Activated CD8-positive, alpha-beta T cell treated with anti-CD3 and anti-CD28 coated beads for 36 hours (primary cell): ENCODE data around the gene GNPDA1. TPM values are rescaled to one million over a fixed set of nuclear protein-coding genes. Genes with fewer than 3 reads are reported as not detected.
"Not testable (repeated sequence)": the region's sequence is repeated elsewhere in the genome, so short reads cannot be mapped to it uniquely, and the experiment has no call there.

Source experiments
- ATAC-seq: fragments of 200-7000 bp; cut with Tn5 transposase; one replicate; pipeline ENCODE4 v1.10.0; 2021; ENCODE audit warnings: mild to moderate bottlenecking, moderate library complexity
- CTCF ChIA-PET: fragments of 350-600 bp; sonication (Branson Sonifier 250); formaldehyde crosslinking; loops from one replicate; lab custom pipeline; 2021; ENCODE audit warnings: antibody characterized with exemption; lab: Charles Lee
- POLR2A ChIA-PET: fragments of 350-600 bp; sonication (Branson Sonifier 250); formaldehyde crosslinking; loops from one replicate; lab custom pipeline; 2021; ENCODE audit warnings: antibody characterized with exemption; lab: Charles Lee
- DNase-seq: peaks from one replicate; pipeline ENCODE4 v3.0.0-alpha.2; 2020
- H3K27ac Mint-ChIP-seq: one replicate; pipeline ENCODE4 v1.8.0; 2021; ENCODE audit warnings: mild to moderate bottlenecking, mixed read lengths
- H3K27me3 Mint-ChIP-seq: one replicate; pipeline ENCODE4 v1.8.0; 2021; ENCODE audit warnings: mixed read lengths
- H3K36me3 Mint-ChIP-seq: one replicate; pipeline ENCODE4 v1.8.0; 2021; ENCODE audit warnings: low read depth, mixed read lengths
- H3K4me1 Mint-ChIP-seq: one replicate; pipeline ENCODE4 v1.8.0; 2021; ENCODE audit warnings: low read depth, mixed read lengths
- H3K4me3 Mint-ChIP-seq: one replicate; pipeline ENCODE4 v1.8.0; 2021; ENCODE audit warnings: mild to moderate bottlenecking, moderate library complexity, mixed read lengths
- H3K9me3 Mint-ChIP-seq: one replicate; pipeline ENCODE4 v1.8.0; 2021; ENCODE audit warnings: mixed read lengths
- CTCF ChIP-seq: fragments of 200-600 bp; IDR thresholded peaks from one replicate; pipeline ENCODE4 v1.8.0; 2022; ENCODE audit warnings: antibody characterized with exemption, mild to moderate bottlenecking
- intact Hi-C: fragments of 100-400 bp; cut with micrococcal nuclease; formaldehyde crosslinking; loops from one replicate; pipeline ENCODE4 v1.10.0; 2022
- total RNA-seq, 2 experiments: library from RNA; stranded (reverse); gene quantifications; one replicate each; pipeline ENCODE4 v1.2.3, GENCODE V29; 2021

The GNPDA1 gene
- total RNA-seq, 2 experiments from 2014 or later: 82.4 to 88.3 TPM

GRCh38 chr5:142055301-142055700 is 42.5 kb upstream of the GNPDA1 start:
- H3K27me3 Mint-ChIP-seq: peaks cover 2% of the 10 kb centered on the region
- H3K36me3 Mint-ChIP-seq: no peaks in the 10 kb centered on the region
- H3K9me3 Mint-ChIP-seq: no peaks in the 10 kb centered on the region
- H3K4me3 Mint-ChIP-seq: no peak overlapping the region
- ATAC-seq: no peak
- no peak for DNase-seq
- no peak overlapping the region for H3K27ac Mint-ChIP-seq
- ChIA-PET CTCF (no interaction called here), POLR2A (no interaction called here)
- peaks cover 26% of the 10 kb centered on the region for H3K4me1 Mint-ChIP-seq
- no peak for TF ChIP-seq CTCF
- intact Hi-C loops: no loop called here

DNA sequence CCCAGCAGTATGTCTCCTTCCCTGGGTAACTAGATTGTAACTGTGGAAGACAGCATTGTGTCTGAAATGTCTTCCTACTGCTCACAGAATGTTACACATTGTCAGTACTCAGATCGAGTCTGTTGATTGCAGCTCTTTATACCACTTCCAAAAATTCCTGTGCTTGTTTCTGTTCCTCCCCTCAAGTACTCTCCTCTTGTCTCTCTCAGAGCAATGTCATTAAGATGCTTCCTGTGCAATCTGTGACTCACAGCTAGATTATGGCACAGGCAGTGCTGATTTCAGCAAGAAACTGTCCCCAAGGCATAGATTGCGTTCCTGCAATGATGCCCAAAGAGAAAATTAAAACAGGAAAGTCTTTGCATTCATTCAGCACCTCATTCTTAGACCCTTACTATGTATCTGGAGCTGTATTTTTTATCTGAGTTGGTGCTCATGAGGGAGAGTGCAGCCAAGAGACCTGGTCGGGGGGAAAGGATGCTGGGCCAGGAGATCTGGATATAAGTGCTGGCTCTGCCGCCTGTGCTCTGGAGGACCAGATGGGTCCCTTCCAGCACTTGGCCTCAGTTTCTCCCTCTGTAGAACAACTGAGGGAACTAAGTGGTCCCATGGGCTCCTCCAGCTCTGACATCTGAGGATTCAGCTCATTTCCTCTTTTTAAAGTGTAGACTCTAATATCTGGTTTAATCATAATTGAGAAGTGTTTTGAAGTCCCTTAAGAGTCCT is 40.8 kb upstream of the GNPDA1 start:
- POLR2A ChIA-PET: interaction anchor here (0.7 kb wide), 1 partner anchor 57 kb away, joined by 5 read pairs; no protein-coding TSS in a partner anchor
- Mint-ChIP-seq H3K9me3 (no peaks in the 10 kb centered on the region), H3K36me3 (no peaks in the 10 kb centered on the region), H3K4me1 (peaks cover 26% of the 10 kb centered on the region), H3K4me3 (no peak overlapping the region), H3K27me3 (peaks cover 2% of the 10 kb centered on the region), H3K27ac (peak overlapping the region; percentile 53)
- CTCF ChIA-PET: interaction anchor here (0.6 to 1.9 kb wide), 6 partner anchors 10 to 92 kb away, joined by 3 to 6 read pairs (median 3); no protein-coding TSS in a partner anchor
- ATAC-seq (peak; percentile 83), DNase-seq (no peak)
- intact Hi-C loops: no loop called here
- no peak for TF ChIP-seq CTCF

DNA sequence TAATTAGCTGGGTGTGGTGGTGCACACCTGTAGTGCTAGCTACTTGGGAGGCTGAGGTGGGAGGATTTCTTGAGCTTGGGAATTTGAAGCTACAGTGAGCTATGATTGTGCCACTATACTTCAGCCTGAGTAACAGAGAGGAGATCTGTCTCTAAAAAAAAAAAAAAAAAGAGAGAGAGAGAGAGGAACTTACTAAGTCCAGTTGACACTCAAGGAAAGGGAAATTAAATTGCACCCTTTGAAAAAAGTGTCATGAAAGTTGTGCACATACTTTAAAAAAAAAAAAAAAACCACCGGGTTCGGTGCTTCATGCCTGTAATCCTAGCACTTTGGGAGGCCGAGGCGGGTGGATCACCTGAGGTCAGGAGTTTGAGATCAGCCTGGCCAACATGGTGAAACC is 39.2 kb upstream of the GNPDA1 start:
- intact Hi-C loops, H3K9me3 Mint-ChIP-seq, POLR2A ChIA-PET, ATAC-seq, H3K27ac Mint-ChIP-seq, DNase-seq, H3K4me3 Mint-ChIP-seq, H3K27me3 Mint-ChIP-seq, H3K36me3 Mint-ChIP-seq: not testable (repeated sequence)
- CTCF ChIA-PET: interaction anchor here (0.6 kb wide), 1 partner anchor 91 kb away, joined by 3 read pairs; no protein-coding TSS in a partner anchor
- H3K4me1 Mint-ChIP-seq: peaks cover 16% of the 10 kb centered on the region

DNA sequence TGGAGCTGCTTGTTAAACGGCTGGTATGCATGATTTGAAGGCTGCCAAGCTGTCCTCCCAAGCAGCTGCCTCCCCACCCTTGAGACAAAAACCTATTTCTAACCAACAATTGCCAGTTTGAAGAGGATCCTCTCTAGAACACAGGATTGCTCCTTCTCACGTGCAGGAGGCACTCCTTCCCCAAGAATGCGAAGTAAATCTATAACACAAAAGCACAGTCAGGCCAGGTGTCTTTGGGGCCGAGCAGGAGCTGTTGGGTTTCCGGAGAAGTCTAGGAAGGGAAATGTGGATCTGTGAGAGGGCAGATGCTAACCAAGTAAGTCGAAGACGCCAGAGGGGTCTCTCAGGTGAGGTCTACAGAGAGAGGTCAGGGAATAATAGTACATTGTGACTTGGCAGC is 35.4 kb upstream of the GNPDA1 start:
- Mint-ChIP-seq H3K27me3 (no peaks in the 10 kb centered on the region), H3K27ac (no peak overlapping the region), H3K4me1 (peaks cover 4% of the 10 kb centered on the region), H3K36me3 (no peaks in the 10 kb centered on the region), H3K9me3 (no peaks in the 10 kb centered on the region), H3K4me3 (no peak overlapping the region)
- no peak for ATAC-seq
- no peak for TF ChIP-seq CTCF
- ChIA-PET CTCF (interaction anchor here (1.2 kb wide), 2 partner anchors 20 to 95 kb away, joined by 4 read pairs; no protein-coding TSS in a partner anchor), POLR2A (interaction anchor here (1.0 to 1.5 kb wide), 3 partner anchors 23 to 47 kb away, joined by 3 to 5 read pairs (median 3); no protein-coding TSS in a partner anchor)
- intact Hi-C loops: no loop called here
- no peak for DNase-seq

- no peak for TF ChIP-seq CTCF
- Mint-ChIP-seq H3K36me3 (no peaks in the 10 kb centered on the region), H3K4me1 (no peaks in the 10 kb centered on the region), H3K27ac (no peak overlapping the region), H3K27me3 (no peaks in the 10 kb centered on the region), H3K9me3 (no peaks in the 10 kb centered on the region), H3K4me3 (no peak overlapping the region)
- ChIA-PET CTCF (interaction anchor here (1.0 to 1.1 kb wide), 2 partner anchors 24 to 53 kb away, joined by 3 read pairs; no protein-coding TSS in a partner anchor), POLR2A (no interaction called here)
- ATAC-seq (no peak), DNase-seq (no peak)
- intact Hi-C loops: no loop called here
Measured at GRCh38 chr5:142046191-142046590, 33.4 kb upstream of the GNPDA1 start.

GRCh38 chr5:142040881-142041280 is 28.1 kb upstream of the GNPDA1 start:
- DNase-seq, ATAC-seq, H3K27me3 Mint-ChIP-seq, H3K27ac Mint-ChIP-seq, intact Hi-C loops, H3K36me3 Mint-ChIP-seq, H3K9me3 Mint-ChIP-seq, H3K4me1 Mint-ChIP-seq, POLR2A ChIA-PET, CTCF ChIA-PET, H3K4me3 Mint-ChIP-seq: not testable (repeated sequence)
